Activated CD4-positive, alpha-beta memory T cell treated with anti-CD3 and anti-CD28 coated beads, Interleukin-2, amount 10 ng/mL, durations not matched to agents 7 days and 5 days (primary cell): ENCODE measurements around the gene MAP10. TPM values are rescaled to one million over a fixed set of nuclear protein-coding genes. Genes with fewer than 3 reads are reported as not detected.
"Not testable (repeated sequence)": the region's sequence is repeated elsewhere in the genome, so short reads cannot be mapped to it uniquely, and the experiment has no call there.

Source experiments
- CTCF ChIA-PET: fragments of 350-600 bp; sonication (Branson Sonifier 250); formaldehyde crosslinking; loops from one replicate; lab custom pipeline; 2021; ENCODE audit warnings: antibody characterized with exemption, inconsistent platforms; lab: Charles Lee
- POLR2A ChIA-PET: fragments of 350-600 bp; sonication (Branson Sonifier 250); formaldehyde crosslinking; loops from one replicate; lab custom pipeline; 2021; ENCODE audit warnings: antibody characterized with exemption; lab: Charles Lee
- DNase-seq: peaks from one replicate; pipeline ENCODE4 v3.0.0-alpha.2; 2020
- H3K27ac Mint-ChIP-seq: one replicate; pipeline ENCODE4 v1.8.0; 2021; ENCODE audit warnings: mild to moderate bottlenecking, mixed read lengths
- H3K27me3 Mint-ChIP-seq: one replicate; pipeline ENCODE4 v1.8.0; 2021; ENCODE audit warnings: mixed read lengths
- H3K36me3 Mint-ChIP-seq: one replicate; pipeline ENCODE4 v1.8.0; 2021; ENCODE audit warnings: low read depth, mixed read lengths
- H3K4me1 Mint-ChIP-seq: one replicate; pipeline ENCODE4 v1.8.0; 2021; ENCODE audit warnings: mixed read lengths
- H3K4me3 Mint-ChIP-seq: one replicate; pipeline ENCODE4 v1.8.0; 2021; ENCODE audit warnings: mild to moderate bottlenecking, mixed read lengths
- H3K9me3 Mint-ChIP-seq: one replicate; pipeline ENCODE4 v1.8.0; 2021; ENCODE audit warnings: mixed read lengths
- total RNA-seq, 2 experiments: library from RNA; stranded (reverse); gene quantifications; one replicate each; pipeline ENCODE4 v1.2.3, GENCODE V29; 2021

The MAP10 gene
- total RNA-seq, 2 experiments from 2014 or later, result 1.6 to 2.1 TPM

- no peak overlapping the region for H3K27ac Mint-ChIP-seq
- no peak overlapping the region for H3K4me3 Mint-ChIP-seq
- DNase-seq, result no peak
- CTCF ChIA-PET, result no interaction called here
- H3K9me3 Mint-ChIP-seq, result no peaks in the 10 kb centered on the region
- H3K36me3 Mint-ChIP-seq, result no peaks in the 10 kb centered on the region
- H3K4me1 Mint-ChIP-seq, result no peaks in the 10 kb centered on the region
- H3K27me3 Mint-ChIP-seq, result peaks cover 6% of the 10 kb centered on the region
- POLR2A ChIA-PET, result no interaction called here
Observed at GRCh38 chr1:232784794-232785193, 20.4 kb upstream of the MAP10 start.

- DNase-seq, H3K27me3 Mint-ChIP-seq, H3K4me1 Mint-ChIP-seq, H3K36me3 Mint-ChIP-seq, CTCF ChIA-PET, H3K4me3 Mint-ChIP-seq, H3K9me3 Mint-ChIP-seq, H3K27ac Mint-ChIP-seq, POLR2A ChIA-PET: not testable (repeated sequence)
Observed at GRCh38 chr1:232785630-232786029, 19.6 kb upstream of the MAP10 start.

DNA sequence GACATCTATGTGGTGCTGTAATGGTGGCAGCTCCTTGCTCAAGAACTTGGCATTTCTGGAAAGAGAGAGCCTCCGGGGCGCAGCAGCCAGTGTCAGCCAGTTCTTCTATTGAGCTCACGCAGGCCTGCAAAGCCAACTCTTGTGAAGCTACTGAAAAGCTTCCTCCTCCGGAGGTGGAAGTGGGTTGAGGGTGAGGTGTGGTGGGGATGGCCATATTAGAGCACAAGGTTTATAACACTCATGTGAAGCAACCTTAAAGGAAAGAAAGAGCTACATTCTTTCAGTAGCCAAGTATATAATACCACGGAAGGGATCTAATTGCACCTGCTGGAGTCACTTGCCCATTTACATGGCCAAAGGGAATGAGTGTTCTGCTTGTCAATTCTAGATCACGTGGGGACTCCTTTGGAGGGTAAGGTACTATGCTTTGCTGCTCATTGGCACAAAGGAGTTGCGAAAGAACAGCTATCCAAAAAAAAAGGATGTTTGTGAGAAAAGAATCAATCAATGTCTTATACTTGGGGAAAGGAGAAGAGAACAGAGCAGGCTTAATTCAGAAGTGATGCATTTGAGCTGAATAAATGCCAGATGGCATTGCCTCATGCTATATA is 18.3 kb upstream of the MAP10 start:
- Mint-ChIP-seq H3K9me3 (no peaks in the 10 kb centered on the region), H3K36me3 (no peaks in the 10 kb centered on the region)
- peak; percentile 30 for DNase-seq

DNA sequence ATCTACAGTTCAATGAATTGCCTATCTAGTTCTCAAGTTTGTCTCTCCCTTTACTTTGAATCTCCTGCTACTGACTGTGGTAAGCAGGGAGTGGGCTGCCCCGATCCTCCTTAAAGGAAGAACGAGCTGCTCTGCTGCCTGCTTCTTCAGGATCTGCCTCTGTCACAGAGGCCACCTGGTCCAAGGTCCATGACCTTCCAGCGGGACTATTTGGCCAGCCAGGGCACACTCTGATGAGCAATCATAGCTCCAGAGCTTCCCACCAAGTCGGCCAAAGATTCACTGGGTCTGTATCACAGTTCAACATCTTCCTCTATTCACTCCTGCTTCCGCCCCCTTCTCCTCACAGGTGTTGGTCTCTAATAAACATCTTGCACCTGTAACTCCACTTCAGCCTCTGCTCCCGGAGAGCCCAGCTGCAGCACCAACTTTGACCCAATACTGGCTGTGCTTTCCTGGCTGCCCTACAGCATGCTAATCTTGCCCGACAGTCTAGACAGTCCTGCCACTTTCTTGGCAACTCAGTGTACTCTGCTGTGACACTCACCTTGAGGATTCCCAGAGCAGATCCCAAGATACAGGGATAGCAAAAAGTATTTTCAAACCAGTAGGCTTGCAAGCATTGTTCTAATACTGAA is 16.9 kb upstream of the MAP10 start:
- H3K27ac Mint-ChIP-seq, result no peak overlapping the region
- peaks cover 5% of the 10 kb centered on the region for H3K4me1 Mint-ChIP-seq
- no peak for DNase-seq
- H3K27me3 Mint-ChIP-seq, result peaks cover 3% of the 10 kb centered on the region
- no peak overlapping the region for H3K4me3 Mint-ChIP-seq
- ChIA-PET POLR2A (no interaction called here), CTCF (no interaction called here)
- no peaks in the 10 kb centered on the region for H3K36me3 Mint-ChIP-seq
- H3K9me3 Mint-ChIP-seq, result no peaks in the 10 kb centered on the region

More for the DNA sequence above, 18.3 kb upstream of the MAP10 start:
- H3K27me3 Mint-ChIP-seq, result peaks cover 6% of the 10 kb centered on the region
- no peak overlapping the region for H3K4me3 Mint-ChIP-seq
- H3K4me1 Mint-ChIP-seq, result no peaks in the 10 kb centered on the region
- CTCF ChIA-PET, result no interaction called here
- POLR2A ChIA-PET, result no interaction called here
- H3K27ac Mint-ChIP-seq, result no peak overlapping the region

- H3K27me3 Mint-ChIP-seq, result peaks cover 3% of the 10 kb centered on the region
- no peak for DNase-seq
- H3K36me3 Mint-ChIP-seq, result no peaks in the 10 kb centered on the region
- ChIA-PET POLR2A (no interaction called here), CTCF (interaction anchor here (0.7 kb wide), 1 partner anchor 444 kb away, joined by 3 read pairs; no protein-coding TSS in a partner anchor)
- H3K27ac Mint-ChIP-seq, result no peak overlapping the region
- no peaks in the 10 kb centered on the region for H3K9me3 Mint-ChIP-seq
- peaks cover 12% of the 10 kb centered on the region for H3K4me1 Mint-ChIP-seq
- H3K4me3 Mint-ChIP-seq, result no peak overlapping the region
Observed at GRCh38 chr1:232789651-232790050, 15.6 kb upstream of the MAP10 start.

- POLR2A ChIA-PET, result no interaction called here
- Mint-ChIP-seq H3K4me3 (no peak overlapping the region), H3K4me1 (peaks cover 12% of the 10 kb centered on the region), H3K27me3 (peaks cover 5% of the 10 kb centered on the region), H3K27ac (no peak overlapping the region), H3K9me3 (no peaks in the 10 kb centered on the region), H3K36me3 (no peaks in the 10 kb centered on the region)
- CTCF ChIA-PET, result no interaction called here
- DNase-seq, result no peak
Observed at GRCh38 chr1:232792949-232793348, 12.3 kb upstream of the MAP10 start.

GRCh38 chr1:232793944-232794343 is 11.3 kb upstream of the MAP10 start:
- ChIA-PET CTCF (no interaction called here), POLR2A (interaction anchor here (1.1 kb wide), 1 partner anchor 11 kb away, joined by 3 read pairs; the partner anchor contains the start of gene MAP10)
- Mint-ChIP-seq H3K4me1 (peaks cover 12% of the 10 kb centered on the region), H3K27me3 (peaks cover 1% of the 10 kb centered on the region), H3K27ac (no peak overlapping the region), H3K4me3 (no peak overlapping the region), H3K9me3 (no peaks in the 10 kb centered on the region), H3K36me3 (no peaks in the 10 kb centered on the region)
- peak; percentile 25 for DNase-seq

- ChIA-PET CTCF (no interaction called here), POLR2A (no interaction called here)
- Mint-ChIP-seq H3K27me3 (peaks cover 1% of the 10 kb centered on the region), H3K4me1 (peaks cover 12% of the 10 kb centered on the region), H3K27ac (no peak overlapping the region), H3K9me3 (no peaks in the 10 kb centered on the region), H3K4me3 (no peak overlapping the region), H3K36me3 (no peaks in the 10 kb centered on the region)
- DNase-seq, result no peak
Observed at GRCh38 chr1:232795497-232796053, 9.6 kb upstream of the MAP10 start.

DNA sequence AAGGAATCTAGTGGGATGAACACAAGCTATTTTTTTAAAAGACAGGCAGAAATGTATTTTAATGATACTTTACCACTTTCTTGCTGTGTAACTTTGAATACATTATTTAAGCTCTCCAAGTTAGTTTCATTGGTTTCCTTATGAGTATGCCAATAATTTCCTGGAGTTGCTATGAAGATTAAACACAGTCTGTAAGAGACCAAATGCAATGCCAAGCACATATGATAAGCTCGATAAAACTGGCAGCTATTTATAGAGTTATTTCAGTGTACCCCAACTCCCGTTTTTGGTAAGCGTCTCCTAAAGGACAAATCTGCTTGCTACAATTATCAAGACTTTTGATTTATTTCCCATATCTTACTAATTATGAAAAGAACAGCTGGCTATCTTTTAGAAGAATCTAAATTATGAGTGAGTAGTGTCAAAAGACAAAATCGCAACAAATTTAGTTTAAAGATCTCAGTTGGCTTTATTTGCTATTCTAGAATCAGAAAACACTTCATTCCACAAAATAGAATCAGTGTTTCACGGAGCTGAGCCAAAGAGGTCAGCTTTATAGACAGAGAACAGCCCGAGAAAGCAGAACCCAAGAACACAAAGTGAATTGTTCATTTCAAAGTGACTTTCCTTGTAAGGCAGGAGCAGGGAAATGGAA is 7.2 kb upstream of the MAP10 start:
- ChIA-PET CTCF (no interaction called here), POLR2A (no interaction called here)
- H3K4me1 Mint-ChIP-seq, result peaks cover 9% of the 10 kb centered on the region
- H3K27ac Mint-ChIP-seq, result no peak overlapping the region
- no peak for DNase-seq
- no peaks in the 10 kb centered on the region for H3K9me3 Mint-ChIP-seq
- no peak overlapping the region for H3K4me3 Mint-ChIP-seq
- H3K27me3 Mint-ChIP-seq, result peaks cover 6% of the 10 kb centered on the region
- H3K36me3 Mint-ChIP-seq, result no peaks in the 10 kb centered on the region

GRCh38 chr1:232798920-232799319 is 6.3 kb upstream of the MAP10 start:
- Mint-ChIP-seq H3K4me3 (no peak overlapping the region), H3K4me1 (peaks cover 2% of the 10 kb centered on the region), H3K27ac (no peak overlapping the region), H3K27me3 (peaks cover 6% of the 10 kb centered on the region), H3K36me3 (no peaks in the 10 kb centered on the region), H3K9me3 (no peaks in the 10 kb centered on the region)
- POLR2A ChIA-PET, result no interaction called here
- CTCF ChIA-PET, result interaction anchor here (1.0 kb wide), 2 partner anchors 120 to 155 kb away, joined by 3 read pairs; no protein-coding TSS in a partner anchor
- DNase-seq, result no peak

DNA sequence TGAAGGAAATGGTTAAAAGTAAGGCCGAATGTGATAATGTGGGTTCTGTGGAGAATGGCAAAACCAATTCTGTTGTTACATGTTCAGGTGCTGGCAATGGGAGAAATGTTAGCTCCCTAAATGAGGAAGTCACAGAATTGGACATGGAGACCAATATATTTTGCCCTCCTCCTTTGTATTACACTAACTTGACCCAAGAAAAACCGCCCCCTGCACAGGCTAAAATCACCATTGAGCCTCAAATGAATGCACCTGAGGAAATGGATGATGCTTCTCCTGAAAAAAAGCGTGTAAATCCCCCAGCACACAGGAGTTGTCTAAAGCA is 932 bp downstream of the MAP10 start:
- H3K4me3 Mint-ChIP-seq, result peak overlapping the region; percentile 84
- H3K36me3 Mint-ChIP-seq, result peaks cover 10% of the 10 kb centered on the region
- no peak for DNase-seq
- peaks cover 11% of the 10 kb centered on the region for H3K27me3 Mint-ChIP-seq
- H3K27ac Mint-ChIP-seq, result no peak overlapping the region
- CTCF ChIA-PET, result no interaction called here
- POLR2A ChIA-PET, result no interaction called here
- no peaks in the 10 kb centered on the region for H3K9me3 Mint-ChIP-seq
- peaks cover 24% of the 10 kb centered on the region for H3K4me1 Mint-ChIP-seq

DNA sequence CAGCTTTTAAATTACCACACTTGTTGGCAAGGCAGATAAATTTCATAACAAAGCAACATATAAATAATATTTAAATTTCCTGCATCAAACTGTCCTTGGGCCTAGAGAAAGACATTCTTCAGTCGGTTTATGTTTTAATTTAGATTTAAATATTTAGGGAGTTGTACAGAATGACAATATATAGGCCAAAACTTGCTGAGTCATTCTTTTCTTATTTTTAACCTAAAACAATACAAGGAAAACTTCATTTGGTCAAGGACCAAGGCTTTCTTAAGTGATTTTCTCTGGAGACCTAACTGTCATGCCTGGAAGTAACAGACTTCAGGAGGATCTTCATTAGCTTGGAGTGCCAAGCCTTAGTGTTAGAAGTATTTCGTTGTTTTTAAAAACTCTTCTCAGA is 5.6 kb downstream of the MAP10 start:
- Mint-ChIP-seq H3K27me3 (peaks cover 11% of the 10 kb centered on the region), H3K4me1 (peaks cover 13% of the 10 kb centered on the region), H3K9me3 (no peaks in the 10 kb centered on the region), H3K36me3 (peaks cover 10% of the 10 kb centered on the region), H3K27ac (no peak overlapping the region), H3K4me3 (no peak overlapping the region)
- DNase-seq, result no peak
- ChIA-PET POLR2A (no interaction called here), CTCF (no interaction called here)

- no peak overlapping the region for H3K27ac Mint-ChIP-seq
- H3K36me3 Mint-ChIP-seq, result peaks cover 3% of the 10 kb centered on the region
- CTCF ChIA-PET, result no interaction called here
- H3K9me3 Mint-ChIP-seq, result no peaks in the 10 kb centered on the region
- no peak overlapping the region for H3K4me3 Mint-ChIP-seq
- no peak for DNase-seq
- peaks cover 2% of the 10 kb centered on the region for H3K4me1 Mint-ChIP-seq
- H3K27me3 Mint-ChIP-seq, result peaks cover 6% of the 10 kb centered on the region
- POLR2A ChIA-PET, result no interaction called here
Observed at GRCh38 chr1:232812560-232812959, 7.3 kb downstream of the MAP10 start.
